ENCODE data around the gene MACROH2A1.

Gene MACROH2A1

GRCh38 chr5:135435467-135436330 is 36.7 kb upstream of the MACROH2A1 start:
- no peak for DNase-seq

- no peak for DNase-seq
Measured at GRCh38 chr5:135434591-135435466, 35.8 kb upstream of the MACROH2A1 start.

GRCh38 chr5:135433681-135434426 is 34.8 kb upstream of the MACROH2A1 start:
- peak in 1 of 2 experiments; percentile 39 for DNase-seq

GRCh38 chr5:135432113-135432512 is 33.1 kb upstream of the MACROH2A1 start:
- DNase-seq: no peak

GRCh38 chr5:135430135-135430437 is 31.1 kb upstream of the MACROH2A1 start:
- no peak for DNase-seq

GRCh38 chr5:135429301-135430134 is 30.5 kb upstream of the MACROH2A1 start:
- DNase-seq: peak in 1 of 2 experiments; percentile 49

GRCh38 chr5:135428586-135428985 is 29.6 kb upstream of the MACROH2A1 start:
- DNase-seq: no peak

- peak in 1 of 2 experiments; percentile 49 for DNase-seq
Measured at GRCh38 chr5:135426102-135427082, 27.4 kb upstream of the MACROH2A1 start.

GRCh38 chr5:135425641-135426040 is 26.6 kb upstream of the MACROH2A1 start:
- no peak for DNase-seq

GRCh38 chr5:135423846-135424168 is 24.8 kb upstream of the MACROH2A1 start:
- DNase-seq: no peak

GRCh38 chr5:135423146-135423845 is 24.3 kb upstream of the MACROH2A1 start:
- no peak for DNase-seq

GRCh38 chr5:135422419-135422818 is 23.4 kb upstream of the MACROH2A1 start:
- no peak for DNase-seq

- DNase-seq: no peak
Measured at GRCh38 chr5:135417083-135417482, 18.1 kb upstream of the MACROH2A1 start.

- no peak for DNase-seq
Measured at GRCh38 chr5:135405082-135405481, 6.1 kb upstream of the MACROH2A1 start.

GRCh38 chr5:135402031-135402430 is 3.0 kb upstream of the MACROH2A1 start:
- no peak for DNase-seq

- peak; percentile 2 to 15 for DNase-seq
Measured at GRCh38 chr5:135400866-135401265, 1.8 kb upstream of the MACROH2A1 start.

- DNase-seq: no peak
Measured at GRCh38 chr5:135399794-135400542, 937 bp upstream of the MACROH2A1 start.

GRCh38 chr5:135398160-135398854 is 724 bp downstream of the MACROH2A1 start:
- peak in 1 of 2 experiments; percentile 21 for DNase-seq

GRCh38 chr5:135397084-135397483 is 1.9 kb downstream of the MACROH2A1 start:
- DNase-seq: no peak
